WTC11 (cell line): ENCODE measurements around the gene CYB561D1.

ENCODE experiments used
- CBFB ChIP-seq: sonication (generic); formaldehyde crosslinking; IDR thresholded peaks from 2 replicates; pipeline ENCODE4 v1.8.1; 2022; ENCODE audit warnings: mild to moderate bottlenecking, low read depth, missing genetic modification reagents
- CREM ChIP-seq: sonication (generic); formaldehyde crosslinking; IDR thresholded peaks from 2 replicates; pipeline ENCODE4 v1.8.1; 2022; ENCODE audit warnings: mild to moderate bottlenecking, missing genetic modification reagents, moderate library complexity
- CTCF ChIP-seq: fragments of 200-600 bp; IDR thresholded peaks from 2 replicates; pipeline ENCODE4 v1.8.0; 2022; ENCODE audit warnings: antibody characterized with exemption
- GABPB1 ChIP-seq: sonication (generic); formaldehyde crosslinking; IDR thresholded peaks from 2 replicates; pipeline ENCODE4 v1.8.1; 2023; ENCODE audit warnings: mild to moderate bottlenecking, missing genetic modification reagents
- IRF1 ChIP-seq: sonication (generic); formaldehyde crosslinking; IDR thresholded peaks from 2 replicates; pipeline ENCODE4 v1.8.0; 2023; ENCODE audit warnings: missing genetic modification reagents
- SP1 ChIP-seq: sonication (generic); formaldehyde crosslinking; conservative IDR thresholded peaks from 2 replicates; pipeline ENCODE4 v1.8.1; 2022; ENCODE audit warnings: missing genetic modification reagents
- TCF7 ChIP-seq: sonication (generic); formaldehyde crosslinking; IDR thresholded peaks from 2 replicates; pipeline ENCODE4 v1.8.0; 2022; ENCODE audit warnings: mild to moderate bottlenecking, low read depth, missing genetic modification reagents, moderate library complexity
- ZNF232 ChIP-seq: sonication (generic); formaldehyde crosslinking; IDR thresholded peaks from 2 replicates; pipeline ENCODE4 v1.8.0; 2022; ENCODE audit warnings: mild to moderate bottlenecking, missing genetic modification reagents
- ZNF263 ChIP-seq: sonication (generic); formaldehyde crosslinking; IDR thresholded peaks from 2 replicates; pipeline ENCODE4 v1.8.1; 2022; ENCODE audit warnings: low read depth, mild to moderate bottlenecking, moderate library complexity, missing genetic modification reagents
- ZNF396 ChIP-seq: fragments of 250-450 bp; sonication (Bioruptor Pico); IDR thresholded peaks from 2 replicates; pipeline ENCODE4 v1.8.0; 2021; ENCODE audit warnings: mild to moderate bottlenecking, moderate library complexity, borderline replicate concordance
- ZNF512 ChIP-seq: sonication (generic); formaldehyde crosslinking; IDR thresholded peaks from 2 replicates; pipeline ENCODE4 v1.8.1; 2022; ENCODE audit warnings: missing genetic modification reagents, borderline replicate concordance
- ZNF671 ChIP-seq: fragments of 250-450 bp; sonication (Bioruptor Pico); IDR thresholded peaks from 2 replicates; pipeline ENCODE4 v1.8.0; 2021; ENCODE audit warnings: mild to moderate bottlenecking

GRCh38 chr1:109475261-109475660, 18.6 kb upstream of the CYB561D1 start:
- no peak for TF ChIP-seq ZNF671
- no peak for TF ChIP-seq CTCF
- no peak for TF ChIP-seq ZNF512 (CRISPR knock-in tag)
- no peak for TF ChIP-seq SP1 (CRISPR knock-in tag)
- no peak for TF ChIP-seq IRF1 (CRISPR knock-in tag)
- TF ChIP-seq ZNF232 (CRISPR knock-in tag), result no peak
- no peak for TF ChIP-seq GABPB1 (CRISPR knock-in tag)
- no peak for TF ChIP-seq CREM (CRISPR knock-in tag)
- TF ChIP-seq TCF7 (CRISPR knock-in tag), result no peak
- TF ChIP-seq CBFB (CRISPR knock-in tag), result no peak
- no peak for TF ChIP-seq ZNF263 (CRISPR knock-in tag)
- TF ChIP-seq ZNF396 (CRISPR knock-in tag), result no peak
